ENCODE measurements around the gene DOCK1. TPM values are rescaled to one million over a fixed set of nuclear protein-coding genes. Genes with fewer than 3 reads are reported as not detected.

The DOCK1 gene
- total RNA-seq, 1 donor from 2014 or later = 56.1 TPM

- no peak for DNase-seq (ENCODE audit: low spot score)
Observed at GRCh38 chr10:126953886-126954285, 48.7 kb downstream of the DOCK1 start.

GRCh38 chr10:126955396-126955795 lies 50.2 kb downstream of the DOCK1 start:
- DNase-seq (ENCODE audit: low spot score) = no peak

GRCh38 chr10:126955934-126956711 lies 50.9 kb downstream of the DOCK1 start:
- no peak for DNase-seq (ENCODE audit: low spot score)

GRCh38 chr10:126956712-126957108 lies 51.5 kb downstream of the DOCK1 start:
- no peak for DNase-seq (ENCODE audit: low spot score)

GRCh38 chr10:126957111-126957510 lies 51.9 kb downstream of the DOCK1 start:
- no peak for DNase-seq (ENCODE audit: low spot score)

- DNase-seq (ENCODE audit: low spot score) = no peak
Observed at GRCh38 chr10:126959431-126959830, 54.2 kb downstream of the DOCK1 start.

GRCh38 chr10:126959906-126960685 lies 54.9 kb downstream of the DOCK1 start:
- no peak for DNase-seq (ENCODE audit: low spot score)

GRCh38 chr10:126963354-126963753 lies 58.1 kb downstream of the DOCK1 start:
- no peak for DNase-seq (ENCODE audit: low spot score)

GRCh38 chr10:126964190-126964589 lies 59.0 kb downstream of the DOCK1 start:
- no peak for DNase-seq (ENCODE audit: low spot score)

- no peak for DNase-seq (ENCODE audit: low spot score)
Observed at GRCh38 chr10:126966938-126967337, 61.7 kb downstream of the DOCK1 start.

- DNase-seq (ENCODE audit: low spot score) = no peak
Observed at GRCh38 chr10:126969310-126969709, 64.1 kb downstream of the DOCK1 start.

- peak; percentile 67 for DNase-seq (ENCODE audit: low spot score)
Observed at GRCh38 chr10:126972635-126973414, 67.6 kb downstream of the DOCK1 start.

- DNase-seq (ENCODE audit: low spot score) = no peak
Observed at GRCh38 chr10:126975221-126975620, 70.0 kb downstream of the DOCK1 start.

GRCh38 chr10:126977216-126977615 lies 72.0 kb downstream of the DOCK1 start:
- no peak for DNase-seq (ENCODE audit: low spot score)

- no peak for DNase-seq (ENCODE audit: low spot score)
Observed at GRCh38 chr10:126979311-126979710, 74.1 kb downstream of the DOCK1 start.

- DNase-seq (ENCODE audit: low spot score) = no peak
Observed at GRCh38 chr10:126993208-126993607, 88.0 kb downstream of the DOCK1 start.

- DNase-seq (ENCODE audit: low spot score) = no peak
Observed at GRCh38 chr10:126997801-126998590, 92.8 kb downstream of the DOCK1 start.

GRCh38 chr10:127000598-127000997 lies 95.4 kb downstream of the DOCK1 start:
- no peak for DNase-seq (ENCODE audit: low spot score)

GRCh38 chr10:127003032-127003685 lies 97.9 kb downstream of the DOCK1 start:
- no peak for DNase-seq (ENCODE audit: low spot score)

- DNase-seq (ENCODE audit: low spot score) = no peak
Observed at GRCh38 chr10:127006453-127006852, 101.2 kb downstream of the DOCK1 start.

GRCh38 chr10:127009366-127009765 lies 104.1 kb downstream of the DOCK1 start:
- DNase-seq (ENCODE audit: low spot score) = no peak

All from umbilical cord (tissue), 2 donors.